DMS153 treated with DMSO at 0.1 percent for 48 hours (cell line): ENCODE data around the gene GRIPAP1.
"Not testable (repeated sequence)": the region's sequence is repeated elsewhere in the genome, so short reads cannot be mapped to it uniquely, and the experiment has no call there.

Source experiments
- DNase-seq: peaks from one replicate; lab custom pipeline; 2025; ENCODE audit not compliant: unreplicated experiment; lab: John Stamatoyannopoulos, UW

GRIPAP1 gene

GRCh38 chrX:48997865-48998264, 4.2 kb downstream of the GRIPAP1 start:
- DNase-seq, result no peak

- DNase-seq, result no peak
Measured at GRCh38 chrX:48997455-48997854, 4.6 kb downstream of the GRIPAP1 start.

GRCh38 chrX:48996969-48997368, 5.1 kb downstream of the GRIPAP1 start:
- no peak for DNase-seq

GRCh38 chrX:48992341-48992740, 9.7 kb downstream of the GRIPAP1 start:
- DNase-seq, result no peak

- DNase-seq, result no peak
Measured at GRCh38 chrX:48989483-48989882, 12.6 kb downstream of the GRIPAP1 start.

- no peak for DNase-seq
Measured at GRCh38 chrX:48983896-48984295, 18.2 kb downstream of the GRIPAP1 start.

GRCh38 chrX:48983081-48983480, 19.0 kb downstream of the GRIPAP1 start:
- no peak for DNase-seq

- no peak for DNase-seq
Measured at GRCh38 chrX:48981178-48981577, 20.9 kb downstream of the GRIPAP1 start.

- DNase-seq, result not testable (repeated sequence)
Measured at GRCh38 chrX:48980341-48980740, 21.7 kb downstream of the GRIPAP1 start.

- no peak for DNase-seq
Measured at GRCh38 chrX:48978226-48978625, 23.8 kb downstream of the GRIPAP1 start.

GRCh38 chrX:48976086-48976485, 26.0 kb downstream of the GRIPAP1 start:
- DNase-seq, result no peak

- no peak for DNase-seq
Measured at GRCh38 chrX:48975541-48975940, 26.5 kb downstream of the GRIPAP1 start.

- no peak for DNase-seq
Measured at GRCh38 chrX:48975041-48975440, 27.0 kb downstream of the GRIPAP1 start.

- no peak for DNase-seq
Measured at GRCh38 chrX:48974574-48974973, 27.5 kb downstream of the GRIPAP1 start.

- no peak for DNase-seq
Measured at GRCh38 chrX:48974033-48974432, 28.0 kb downstream of the GRIPAP1 start.

GRCh38 chrX:48972220-48973164, 29.6 kb downstream of the GRIPAP1 start:
- no peak for DNase-seq

GRCh38 chrX:48971249-48972219, 30.5 kb downstream of the GRIPAP1 start, which contains the start of gene KCND1:
Gene KCND1, minus strand, starts transcription at chrX:48971844. Its CDS starts 1,573 bp downstream, at chrX:48970271.
- no peak for DNase-seq

- DNase-seq, result no peak
Measured at GRCh38 chrX:48969471-48969870, 32.6 kb downstream of the GRIPAP1 start.

GRCh38 chrX:48968377-48968776, 33.7 kb downstream of the GRIPAP1 start:
- DNase-seq, result no peak

- DNase-seq, result no peak
Measured at GRCh38 chrX:48966796-48967579, 35.1 kb downstream of the GRIPAP1 start.

- no peak for DNase-seq
Measured at GRCh38 chrX:48965959-48966358, 36.1 kb downstream of the GRIPAP1 start.
